Amygdala (tissue), 56 donors: ENCODE measurements around the gene BSX.

Experiments
- DNase-seq, 56 donors: peaks; one replicate each; lab custom pipeline; 2025; lab: John Stamatoyannopoulos, UW

BSX gene

DNA sequence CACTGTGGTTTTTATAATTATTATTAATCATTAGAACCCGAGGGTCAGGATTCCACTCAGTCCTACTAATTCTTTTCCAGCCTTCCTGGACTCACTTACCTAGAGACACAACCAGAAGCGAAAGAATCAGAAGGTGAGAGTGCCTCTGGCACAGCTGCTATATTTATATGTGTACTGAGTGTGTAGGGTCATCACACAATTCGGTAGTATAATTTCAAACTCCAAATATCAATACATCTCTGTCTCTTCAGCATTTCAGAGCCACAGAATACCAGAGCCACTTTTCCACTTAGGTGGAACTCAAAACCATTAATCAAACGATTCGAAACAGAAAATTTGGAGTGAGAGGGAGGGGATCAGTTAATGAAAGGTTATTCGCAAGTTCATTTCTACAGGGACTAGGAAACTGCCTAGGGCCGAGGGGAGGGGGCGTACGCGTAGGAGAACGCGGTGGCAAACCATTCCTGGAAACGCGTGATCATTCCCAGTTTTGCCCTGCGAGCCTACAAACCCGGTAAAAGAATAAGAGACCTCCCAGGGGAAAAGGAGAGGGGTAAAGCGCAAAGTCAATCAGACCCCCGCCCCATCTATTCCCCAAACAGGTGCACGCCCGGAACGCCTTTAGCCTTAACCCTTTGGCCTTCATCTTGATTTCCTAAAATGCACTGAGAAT, 5.4 kb downstream of the BSX start:
- DNase-seq, result no peak

DNA sequence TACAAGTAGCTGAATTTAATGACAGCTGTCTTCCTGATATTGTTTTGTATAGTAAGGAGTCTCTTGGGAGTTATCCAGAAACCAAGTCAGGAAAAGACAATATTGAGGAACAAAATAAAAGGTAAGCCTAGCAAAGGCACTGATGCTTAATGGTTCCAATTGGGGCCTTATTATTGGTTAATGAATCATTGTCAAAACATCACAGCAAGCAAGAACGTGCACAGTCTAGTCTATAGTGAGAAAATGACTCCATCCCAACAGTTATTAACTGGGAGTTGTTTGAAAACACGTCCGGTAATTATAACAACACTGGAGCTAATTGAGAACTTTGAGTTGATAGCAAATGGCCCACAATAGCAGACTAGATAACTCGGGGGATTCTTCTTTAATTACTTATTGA, 17.7 kb downstream of the BSX start:
- DNase-seq, result no peak

DNA sequence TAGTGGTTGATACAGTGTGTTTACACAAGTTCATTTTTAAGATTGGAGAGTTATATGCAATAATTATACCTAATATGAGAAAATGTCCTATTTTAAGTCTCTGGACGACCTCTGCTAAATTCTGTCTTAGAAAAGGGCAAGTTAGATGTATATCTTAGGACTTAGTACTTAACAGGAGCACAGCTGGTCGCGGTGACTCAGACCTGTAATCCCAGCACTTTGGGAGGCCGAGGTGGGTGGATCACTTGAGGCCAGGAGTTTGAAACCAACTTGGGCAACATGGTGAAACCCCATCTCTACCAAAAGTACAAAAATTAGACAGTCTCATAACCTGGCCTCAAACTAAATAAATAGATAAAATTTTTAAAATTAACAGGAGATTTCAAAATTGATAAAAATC, 27.2 kb downstream of the BSX start:
- DNase-seq, result no peak

DNA sequence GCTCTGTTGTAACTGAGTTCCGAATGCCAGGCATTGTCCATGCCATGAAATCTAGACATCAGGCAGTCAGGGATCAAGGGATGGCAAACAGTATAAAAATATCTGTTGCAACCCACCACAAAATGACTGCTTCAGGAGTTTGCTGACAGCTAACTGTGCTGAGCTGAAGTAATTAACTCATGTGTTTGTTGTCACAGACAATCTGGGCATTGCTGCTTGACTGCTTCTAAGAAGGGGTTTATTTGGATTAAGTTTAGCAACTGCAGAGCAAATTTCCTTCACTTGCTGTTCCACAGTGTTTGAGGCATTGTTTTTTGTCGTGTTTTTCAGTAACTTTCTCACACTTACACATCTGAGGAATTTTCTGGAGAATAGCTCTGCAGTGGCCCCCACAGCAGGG, 30.4 kb downstream of the BSX start:
- no peak for DNase-seq

DNA sequence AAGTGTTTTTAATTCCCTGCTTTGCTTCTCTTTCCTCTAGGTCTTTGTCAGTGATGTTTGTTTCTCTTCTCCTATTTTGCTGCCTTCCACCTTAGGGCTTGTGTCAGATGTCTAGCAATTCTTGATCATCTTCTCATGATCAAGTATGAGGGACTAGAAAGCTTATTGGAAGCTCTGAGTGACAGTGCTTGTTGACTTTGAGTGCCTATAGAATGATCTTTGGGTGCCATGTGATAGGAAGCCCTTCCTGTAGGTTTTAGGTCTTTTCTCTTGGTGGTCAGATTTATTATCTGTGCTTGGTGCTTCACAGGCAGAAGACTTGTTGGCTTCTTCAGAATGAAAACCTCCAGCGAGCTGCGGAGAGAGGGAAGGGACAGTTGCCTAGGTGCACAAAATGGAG, 43.1 kb downstream of the BSX start:
- no peak for DNase-seq

DNA sequence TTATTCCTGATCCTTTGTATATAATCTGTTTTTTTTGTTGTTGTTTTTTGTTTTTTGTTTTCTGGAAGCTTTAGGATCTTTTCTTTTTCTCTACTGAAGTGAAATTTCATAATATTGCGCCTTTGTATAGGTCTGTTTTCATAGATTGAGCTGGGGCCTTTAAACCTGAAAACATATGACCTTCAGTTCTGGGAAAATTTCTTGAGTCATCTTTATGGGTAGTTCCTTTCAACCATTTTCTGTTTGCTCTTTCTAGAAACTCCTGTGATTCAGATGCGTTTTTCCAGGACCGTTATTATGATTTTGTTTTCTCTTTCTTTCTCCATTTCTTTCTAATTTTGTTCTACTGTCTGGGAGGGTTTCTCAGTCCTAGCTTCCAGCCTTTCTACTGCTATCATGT, 43.7 kb downstream of the BSX start:
- DNase-seq, result no peak

DNA sequence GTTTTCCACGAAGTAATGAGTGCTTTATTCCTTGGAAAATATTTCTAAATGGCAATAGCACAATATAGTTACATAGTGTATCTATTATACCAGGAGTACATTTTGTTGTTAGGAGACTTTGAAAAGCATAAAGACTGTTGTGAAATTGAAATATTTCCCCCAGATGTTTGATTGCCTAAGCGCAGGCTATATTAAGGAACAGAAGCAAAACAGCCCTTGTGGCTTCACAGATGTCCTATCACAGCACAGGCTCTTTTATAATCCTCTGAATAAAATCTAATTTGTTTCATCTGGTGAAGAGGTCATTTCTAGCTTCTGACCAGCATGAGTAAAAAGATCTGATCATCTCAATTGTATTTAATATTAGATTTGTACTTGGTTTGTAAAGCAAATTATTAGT, 48.2 kb downstream of the BSX start:
- no peak for DNase-seq

DNA sequence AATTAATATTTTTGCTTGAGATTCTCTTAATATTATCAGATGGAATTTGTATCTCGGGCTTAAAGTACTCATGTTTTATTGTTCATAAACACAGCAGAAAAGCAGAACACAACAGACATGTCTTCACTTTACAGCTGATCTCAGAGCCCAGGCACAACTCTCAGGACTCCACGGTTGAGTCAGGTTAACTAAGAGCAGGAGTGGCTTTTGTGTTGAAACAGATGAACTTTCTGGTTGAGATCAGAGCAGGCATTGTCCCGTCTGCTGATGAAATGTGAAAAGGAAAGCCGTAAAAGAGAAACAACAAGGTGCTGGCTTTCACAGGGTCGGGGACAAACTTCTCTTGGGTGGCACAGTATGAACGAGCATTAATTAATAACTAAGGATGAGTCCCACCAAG, 50.1 kb downstream of the BSX start:
- no peak for DNase-seq
